Tibial nerve (tissue), 4 donors: ENCODE data around the gene EXOC4. TPM values are rescaled to one million over a fixed set of nuclear protein-coding genes. Genes with fewer than 3 reads are reported as not detected.

Source experiments
- DNase-seq, 2 donors: peaks; one replicate each; pipeline ENCODE4 v3.0.0-alpha.2; 2019; ENCODE audit warnings: low spot score in 2 of 2
- H3K27ac ChIP-seq, 4 donors: fragments of 200-600 bp; sonication (generic) in 3 of 4; one replicate each; pipeline ENCODE4 v1.5.1; 2017 to 2019; ENCODE audit warnings: mild to moderate bottlenecking in 1 of 4
- H3K27me3 ChIP-seq, 2 donors: fragments of 200-600 bp; sonication (generic) in 1 of 2; one replicate each; pipeline versions ENCODE4 v1.5.1 to v1.6.0; 2017 to 2019
- H3K36me3 ChIP-seq, 3 donors: fragments of 200-600 bp; sonication (generic); one replicate each; pipeline ENCODE4 v1.5.1; 2018 to 2019
- H3K4me1 ChIP-seq, 4 donors: fragments of 200-600 bp; sonication (generic) in 3 of 4; one replicate each; pipeline ENCODE4 v1.5.1; 2017 to 2019
- H3K4me3 ChIP-seq, 4 donors: fragments of 200-600 bp; sonication (generic) in 3 of 4; one replicate each; pipeline ENCODE4 v1.5.1; 2017 to 2019; ENCODE audit warnings: mild to moderate bottlenecking in 1 of 4, moderate library complexity in 1 of 4
- H3K9me3 ChIP-seq, 4 donors: fragments of 200-600 bp; sonication (generic) in 3 of 4; one replicate each; pipeline ENCODE4 v1.5.1; 2017 to 2019
- EP300 ChIP-seq, 2 donors: sonication (generic); formaldehyde crosslinking; IDR thresholded peaks; one replicate each; pipeline ENCODE4 v1.6.1; 2017; ENCODE audit warnings: antibody characterized with exemption in 2 of 2, mild to moderate bottlenecking in 1 of 2
- POLR2A ChIP-seq, 2 donors: fragments of 450-650 bp; IDR thresholded peaks; one replicate each; pipeline ENCODE4 v1.6.1; 2017; ENCODE audit warnings: antibody characterized with exemption in 2 of 2, mild to moderate bottlenecking in 2 of 2, moderate library complexity in 2 of 2
- WGBS, 2 donors: methylation state at CpG; one replicate each; pipeline ENCODE4 v1.1.5; 2018; 5-methylcytosine and 5-hydroxymethylcytosine counted together
- total RNA-seq, 4 donors: library from RNA; depleted of rRNA; stranded (reverse); fragments of >200 nt; gene quantifications; one replicate each; pipeline ENCODE4 v1.1.0, GENCODE V29; 2016
- TF ChIP-seq, protein P1 (sequence below), 5 experiments: fragments of 200-600 bp in 3 of 5; fragments of 450-650 bp in 2 of 5; sonication (generic) in 3 of 5; IDR thresholded peaks; one replicate each; pipeline ENCODE4 v1.5.1; 2016 to 2019; ENCODE audit warnings: antibody characterized with exemption in 5 of 5, mild to moderate bottlenecking in 3 of 5, moderate library complexity in 2 of 5

EXOC4 gene
- total RNA-seq, 4 donors from 2014 or later, result 70.0 to 104 (median 85.8) TPM

DNA sequence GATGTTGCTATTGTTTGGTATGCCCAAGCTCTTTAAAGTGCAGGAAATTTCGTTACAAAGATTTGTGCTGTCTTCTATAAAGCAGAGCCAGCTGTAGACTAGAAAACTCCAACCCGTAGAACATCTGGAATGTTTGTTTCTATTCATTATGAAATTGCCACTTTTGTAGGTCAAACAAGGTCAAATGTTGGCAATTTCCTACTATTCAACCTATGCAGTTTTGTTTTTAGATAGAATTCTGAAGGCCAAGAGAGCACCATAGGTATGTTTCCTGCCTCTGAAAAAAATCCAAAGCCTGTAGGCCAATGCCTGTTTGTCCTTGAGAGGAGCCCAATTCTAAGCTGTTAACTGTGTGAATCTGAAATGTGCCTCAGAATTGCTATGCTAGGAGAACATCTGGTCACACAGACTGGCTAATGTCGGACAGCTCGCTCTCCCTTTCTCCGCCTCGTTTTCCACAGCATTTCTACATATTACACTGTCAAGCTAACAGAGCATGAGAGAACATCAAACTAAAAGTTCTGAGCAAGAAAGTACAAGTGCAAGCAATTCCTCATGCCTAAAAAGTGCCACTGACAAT is 607.1 kb downstream of the EXOC4 start:
- WGBS, 2 donors, result 69 to 70% methylated on average over 6 of the region's 6 CpGs
- Histone ChIP-seq H3K4me3 (no peak overlapping the region), H3K36me3 (peaks cover 0 to 8% (median 0%) of the 10 kb centered on the region in 3 donors), H3K4me1 (no peaks in the 10 kb centered on the region), H3K27me3 (no peaks in the 10 kb centered on the region), H3K27ac (no peak overlapping the region), H3K9me3 (no peaks in the 10 kb centered on the region)
- DNase-seq, result no peak
- no peak for TF ChIP-seq EP300 (IDR thresholded peaks at IDR 0.05)
- no peak for TF ChIP-seq POLR2A (IDR thresholded peaks at IDR 0.05)
- TF ChIP-seq, protein P1, sequence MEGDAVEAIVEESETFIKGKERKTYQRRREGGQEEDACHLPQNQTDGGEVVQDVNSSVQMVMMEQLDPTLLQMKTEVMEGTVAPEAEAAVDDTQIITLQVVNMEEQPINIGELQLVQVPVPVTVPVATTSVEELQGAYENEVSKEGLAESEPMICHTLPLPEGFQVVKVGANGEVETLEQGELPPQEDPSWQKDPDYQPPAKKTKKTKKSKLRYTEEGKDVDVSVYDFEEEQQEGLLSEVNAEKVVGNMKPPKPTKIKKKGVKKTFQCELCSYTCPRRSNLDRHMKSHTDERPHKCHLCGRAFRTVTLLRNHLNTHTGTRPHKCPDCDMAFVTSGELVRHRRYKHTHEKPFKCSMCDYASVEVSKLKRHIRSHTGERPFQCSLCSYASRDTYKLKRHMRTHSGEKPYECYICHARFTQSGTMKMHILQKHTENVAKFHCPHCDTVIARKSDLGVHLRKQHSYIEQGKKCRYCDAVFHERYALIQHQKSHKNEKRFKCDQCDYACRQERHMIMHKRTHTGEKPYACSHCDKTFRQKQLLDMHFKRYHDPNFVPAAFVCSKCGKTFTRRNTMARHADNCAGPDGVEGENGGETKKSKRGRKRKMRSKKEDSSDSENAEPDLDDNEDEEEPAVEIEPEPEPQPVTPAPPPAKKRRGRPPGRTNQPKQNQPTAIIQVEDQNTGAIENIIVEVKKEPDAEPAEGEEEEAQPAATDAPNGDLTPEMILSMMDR (IDR thresholded peaks at IDR 0.05), result no peak

DNA sequence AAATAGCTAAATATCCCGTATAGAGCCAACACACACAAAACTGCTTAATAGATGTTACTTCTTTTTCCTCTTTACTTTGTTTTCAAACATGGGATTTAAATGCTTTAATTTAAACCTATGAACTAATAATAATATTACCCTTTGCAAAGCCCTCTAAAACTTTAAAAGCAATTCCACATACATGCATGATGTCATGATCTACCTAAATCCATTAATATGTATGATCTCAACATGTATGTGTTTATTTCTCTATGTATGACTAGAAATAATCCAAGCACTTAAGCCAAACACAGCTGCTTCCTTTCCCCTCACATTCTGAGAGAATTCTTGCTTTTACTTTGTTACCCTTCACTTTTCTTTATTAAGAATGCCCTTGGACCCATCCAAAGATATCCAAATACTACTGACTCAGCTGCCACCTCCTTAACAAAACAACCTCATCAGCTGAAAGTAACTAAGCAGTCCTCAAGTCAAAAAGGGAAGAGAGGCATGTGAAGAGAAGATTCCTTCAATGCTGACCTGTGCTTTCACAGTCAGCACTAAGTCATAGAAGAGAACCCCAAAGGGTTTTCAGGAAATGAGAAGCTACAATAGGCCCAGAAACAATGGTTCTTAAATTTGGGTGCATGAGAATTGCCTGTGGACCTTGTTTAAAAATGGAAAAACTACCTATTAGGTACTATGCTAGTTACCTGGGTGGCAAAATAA is 607.9 kb downstream of the EXOC4 start:
- Histone ChIP-seq H3K36me3 (peaks cover 0 to 8% (median 0%) of the 10 kb centered on the region in 3 donors), H3K27ac (no peak overlapping the region), H3K4me3 (no peak overlapping the region), H3K4me1 (no peaks in the 10 kb centered on the region), H3K27me3 (no peaks in the 10 kb centered on the region), H3K9me3 (no peaks in the 10 kb centered on the region)
- no peak for DNase-seq
- TF ChIP-seq, protein P1 (IDR thresholded peaks at IDR 0.05), result no peak
- no peak for TF ChIP-seq POLR2A (IDR thresholded peaks at IDR 0.05)
- no peak for TF ChIP-seq EP300 (IDR thresholded peaks at IDR 0.05)
- 75 to 79% methylated on average over 1 of the region's 1 CpG for WGBS, 2 donors

DNA sequence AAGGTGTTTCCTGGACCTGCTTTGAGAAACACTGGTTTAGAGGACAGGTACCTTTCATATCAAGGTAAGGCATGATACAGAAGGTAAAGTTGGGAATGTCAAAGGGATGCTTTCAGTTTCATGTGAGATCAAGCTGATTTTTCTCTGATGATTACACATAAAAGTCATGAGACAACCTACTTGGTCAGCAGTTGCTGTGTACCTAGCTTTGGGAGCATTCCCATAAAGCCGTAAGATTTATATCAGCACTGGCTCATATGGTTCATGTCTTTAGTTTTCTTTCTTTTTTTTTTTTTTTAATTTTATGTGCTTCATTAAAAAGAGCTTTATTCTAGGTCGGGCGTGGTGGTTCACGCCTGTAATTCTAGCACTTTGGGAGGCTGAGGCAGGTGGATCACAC is 609.0 kb downstream of the EXOC4 start:
- WGBS, 2 donors, result 97% methylated on average over 4 of the region's 4 CpGs
- Histone ChIP-seq H3K27ac (no peak overlapping the region), H3K9me3 (no peaks in the 10 kb centered on the region), H3K4me3 (no peak overlapping the region), H3K36me3 (peaks cover 0 to 8% (median 0%) of the 10 kb centered on the region in 3 donors), H3K27me3 (no peaks in the 10 kb centered on the region), H3K4me1 (no peaks in the 10 kb centered on the region)
- TF ChIP-seq, protein P1 (IDR thresholded peaks at IDR 0.05), result no peak
- TF ChIP-seq POLR2A (IDR thresholded peaks at IDR 0.05), result no peak
- no peak for TF ChIP-seq EP300 (IDR thresholded peaks at IDR 0.05)
- DNase-seq, result no peak

DNA sequence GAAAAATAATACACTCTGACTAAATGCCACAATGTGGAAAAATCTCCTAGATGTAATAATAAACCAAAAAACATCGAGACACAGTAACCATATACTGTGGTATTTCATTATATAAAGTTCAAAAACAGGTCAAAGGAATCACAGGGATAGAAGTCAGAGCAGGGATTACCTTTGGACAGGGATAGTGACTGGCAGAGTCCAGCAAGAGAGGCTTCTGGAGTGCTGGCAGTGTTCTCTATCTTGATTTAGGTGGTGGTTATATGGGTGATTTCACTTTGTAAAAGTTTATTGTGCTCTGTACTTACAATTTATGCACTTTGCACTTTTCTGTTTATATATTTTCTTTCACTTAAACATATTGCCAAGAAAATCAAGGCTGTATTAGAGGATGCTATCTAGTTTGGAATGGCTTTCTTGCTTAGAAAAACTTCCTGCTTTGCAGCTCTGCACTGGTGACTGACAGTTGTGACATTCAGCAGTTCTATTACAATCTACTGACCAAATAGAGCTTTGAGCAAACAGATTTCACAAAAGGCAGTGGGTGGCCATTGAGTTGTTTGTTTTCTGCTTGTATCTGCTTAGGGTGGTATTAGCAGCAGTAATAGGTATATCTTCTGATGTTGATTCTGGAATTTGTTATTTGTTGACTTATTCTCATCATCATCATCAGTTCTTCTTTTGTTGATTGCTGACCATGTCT is 610.6 kb downstream of the EXOC4 start:
- TF ChIP-seq, protein P1 (IDR thresholded peaks at IDR 0.05), result no peak
- no peak for TF ChIP-seq EP300 (IDR thresholded peaks at IDR 0.05)
- TF ChIP-seq POLR2A (IDR thresholded peaks at IDR 0.05), result no peak
- H3K27ac ChIP-seq, result no peak overlapping the region
- no peaks in the 10 kb centered on the region for H3K4me1 ChIP-seq
- no peak overlapping the region for H3K4me3 ChIP-seq
- WGBS, 2 donors, result 80 to 81% methylated on average over 1 of the region's 1 CpG
- H3K36me3 ChIP-seq, result no peaks in the 10 kb centered on the region
- H3K9me3 ChIP-seq, result no peaks in the 10 kb centered on the region
- no peak for DNase-seq
- H3K27me3 ChIP-seq, result no peaks in the 10 kb centered on the region

DNA sequence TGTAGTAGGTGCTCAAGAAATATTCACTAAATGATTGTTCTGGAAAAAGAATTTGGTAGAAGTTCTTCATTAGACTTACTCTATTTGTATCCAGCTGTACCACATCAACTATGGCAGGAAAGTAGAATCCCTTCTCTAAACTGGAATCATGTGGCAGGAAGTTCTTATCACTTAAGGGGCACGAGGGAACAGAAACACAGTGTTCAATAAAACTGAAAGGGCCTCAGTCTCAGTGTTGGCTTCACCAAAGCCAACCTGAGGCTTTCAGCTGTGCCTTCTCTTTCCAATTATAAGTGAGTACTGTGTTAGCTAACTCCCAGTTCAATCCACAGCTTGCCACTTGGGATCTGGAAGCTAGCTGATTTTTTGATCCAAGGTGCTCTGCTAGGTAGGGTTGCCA is 616.7 kb downstream of the EXOC4 start:
- Histone ChIP-seq H3K9me3 (no peaks in the 10 kb centered on the region), H3K36me3 (no peaks in the 10 kb centered on the region), H3K4me1 (no peaks in the 10 kb centered on the region), H3K4me3 (no peak overlapping the region), H3K27me3 (no peaks in the 10 kb centered on the region), H3K27ac (no peak overlapping the region)
- no peak for TF ChIP-seq EP300 (IDR thresholded peaks at IDR 0.05)
- TF ChIP-seq, protein P1 (IDR thresholded peaks at IDR 0.05), result no peak
- DNase-seq, result no peak
- 63 to 84% methylated on average over 1 of the region's 1 CpG for WGBS, 2 donors
